ENCODE measurements around the gene SIGLEC6. TPM values are rescaled to one million over a fixed set of nuclear protein-coding genes. Genes with fewer than 3 reads are reported as not detected.
"Not testable (repeated sequence)": the region's sequence is repeated elsewhere in the genome, so short reads cannot be mapped to it uniquely, and the experiment has no call there.

SIGLEC6 gene
- total RNA-seq, 1 experiment from 2014 or later, result not detected

DNA sequence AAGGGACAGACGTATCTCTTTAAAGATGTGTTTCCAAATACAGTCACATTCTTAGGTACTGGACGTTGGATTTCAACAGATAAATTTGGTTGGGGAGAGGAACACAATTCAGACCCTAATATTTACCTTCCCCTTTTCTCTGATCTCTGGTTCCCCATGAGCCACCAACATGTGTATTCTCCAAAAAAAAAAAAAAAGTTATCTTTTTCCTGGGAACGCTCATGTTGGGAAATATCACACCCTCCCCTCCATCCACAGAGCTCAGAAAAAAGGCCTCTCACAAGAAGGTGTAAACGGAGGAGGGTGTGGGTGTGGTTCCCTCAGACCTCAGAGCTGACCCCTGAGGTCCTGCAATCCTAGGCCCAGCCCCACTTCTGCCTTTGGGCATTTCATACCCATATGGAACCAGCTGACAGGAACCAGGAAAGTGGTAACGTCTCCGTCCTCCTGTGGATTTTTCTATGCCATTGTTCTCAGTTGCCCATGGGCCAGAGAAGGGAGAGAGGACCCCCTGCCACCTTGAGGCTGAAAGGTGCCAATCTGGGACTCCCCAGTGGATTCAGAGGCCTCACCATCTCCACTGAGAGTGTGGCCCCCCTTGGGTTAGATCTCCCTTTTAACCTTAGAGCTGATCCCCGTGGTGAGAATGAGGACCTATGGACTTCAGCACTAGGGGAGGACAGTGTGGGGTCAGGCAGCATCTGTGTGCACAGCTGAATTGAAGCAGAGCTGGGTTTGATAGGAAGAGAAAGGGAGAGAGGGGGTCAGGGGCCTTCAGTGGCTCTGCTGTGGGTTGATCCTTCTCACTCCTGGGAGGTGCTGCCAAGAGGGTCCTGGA is 21.4 kb downstream of the SIGLEC6 start:
- DNase-seq (ENCODE audit: low spot score), result no peak

DNA sequence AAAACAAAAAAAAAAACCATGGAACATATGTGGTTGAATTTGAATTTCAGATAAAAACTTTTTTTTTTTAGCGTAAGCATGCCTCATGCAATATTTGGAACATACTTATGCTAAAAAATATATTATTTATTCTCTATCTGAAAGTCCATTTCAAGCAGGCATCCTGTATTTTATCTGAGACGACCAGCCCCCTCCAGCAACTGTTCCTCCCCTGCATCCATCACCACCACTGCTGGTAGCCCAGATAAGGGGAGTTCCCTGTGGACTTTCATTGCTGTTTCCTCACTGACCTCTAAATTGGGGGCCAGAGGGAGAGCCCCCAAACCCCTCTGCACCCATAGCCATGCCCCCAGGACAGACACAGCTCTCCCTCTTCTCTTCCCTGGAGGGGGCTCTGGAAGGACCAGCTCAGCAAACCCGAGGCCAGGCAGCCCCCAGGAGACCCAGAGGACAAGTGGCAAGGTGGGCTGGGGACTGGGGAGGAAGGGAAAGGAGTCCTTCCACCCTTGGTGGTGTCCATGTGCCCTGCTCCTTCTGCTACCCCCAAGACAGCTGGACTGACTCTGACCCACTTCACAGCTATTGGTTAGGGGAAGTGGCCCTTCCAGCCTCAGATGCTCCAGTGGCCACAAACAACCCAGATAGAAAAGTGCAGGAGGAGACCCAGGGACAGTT is 23.3 kb downstream of the SIGLEC6 start:
- DNase-seq (ENCODE audit: low spot score), result no peak

DNA sequence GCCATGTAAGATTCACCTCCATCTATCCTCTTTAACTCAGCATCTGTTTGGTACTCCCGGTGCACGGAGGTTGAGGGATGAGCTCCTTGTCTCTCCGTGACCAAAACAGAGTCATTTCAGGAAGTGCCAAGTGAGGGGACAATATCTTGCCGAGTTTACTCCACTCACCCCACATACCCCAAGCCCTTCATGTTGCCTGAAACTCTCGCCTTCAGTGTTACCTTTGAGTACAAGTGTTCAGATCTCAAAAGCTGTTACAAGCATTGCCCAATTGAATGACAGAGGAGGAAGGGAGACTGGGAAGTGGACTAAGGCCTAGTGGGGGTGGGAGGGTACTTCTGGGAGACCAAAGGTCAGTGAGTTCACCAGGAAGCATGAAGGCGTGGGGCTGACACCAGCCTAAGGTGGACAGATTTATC is 23.8 kb downstream of the SIGLEC6 start:
- DNase-seq (ENCODE audit: low spot score), result no peak

DNA sequence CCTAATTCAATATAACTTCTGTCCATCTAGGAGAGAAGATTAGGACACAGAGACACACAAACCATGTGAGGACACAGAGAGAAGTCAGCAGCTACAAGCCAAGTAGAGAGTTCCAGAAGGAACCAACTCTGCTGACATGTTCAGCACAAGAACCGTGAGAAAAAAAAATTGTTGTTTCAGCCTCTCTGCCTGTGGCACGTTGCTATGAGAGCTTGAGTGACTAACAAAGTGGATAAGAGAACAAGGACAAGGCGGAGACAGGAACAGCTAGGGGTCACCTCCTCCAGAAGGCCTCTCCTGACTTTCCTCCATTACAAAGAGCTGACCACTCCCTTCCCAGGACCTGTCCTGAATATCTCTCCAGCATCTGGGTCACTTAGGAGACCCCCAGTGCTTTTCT is 24.3 kb downstream of the SIGLEC6 start:
- DNase-seq (ENCODE audit: low spot score), result no peak

DNA sequence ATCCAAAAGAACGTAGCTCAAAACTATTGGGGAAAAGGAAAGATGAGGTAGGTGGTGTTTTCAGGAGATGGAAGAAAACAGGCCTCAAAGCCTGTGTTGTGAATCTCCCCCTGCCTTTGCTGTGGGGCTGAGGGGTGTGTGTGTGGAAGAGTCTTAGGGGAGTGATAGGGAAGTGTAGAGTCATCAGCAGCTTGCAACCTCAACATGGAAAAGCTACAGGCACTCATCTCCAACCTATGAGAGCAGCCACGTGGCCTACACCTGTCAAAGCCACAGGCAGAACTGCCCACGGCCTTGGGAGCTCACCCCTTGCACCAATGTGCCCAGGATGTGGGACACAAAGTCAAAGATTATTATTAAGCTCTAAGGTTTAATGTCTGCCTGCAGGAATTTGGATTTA is 25.6 kb downstream of the SIGLEC6 start:
- no peak for DNase-seq (ENCODE audit: low spot score)

DNA sequence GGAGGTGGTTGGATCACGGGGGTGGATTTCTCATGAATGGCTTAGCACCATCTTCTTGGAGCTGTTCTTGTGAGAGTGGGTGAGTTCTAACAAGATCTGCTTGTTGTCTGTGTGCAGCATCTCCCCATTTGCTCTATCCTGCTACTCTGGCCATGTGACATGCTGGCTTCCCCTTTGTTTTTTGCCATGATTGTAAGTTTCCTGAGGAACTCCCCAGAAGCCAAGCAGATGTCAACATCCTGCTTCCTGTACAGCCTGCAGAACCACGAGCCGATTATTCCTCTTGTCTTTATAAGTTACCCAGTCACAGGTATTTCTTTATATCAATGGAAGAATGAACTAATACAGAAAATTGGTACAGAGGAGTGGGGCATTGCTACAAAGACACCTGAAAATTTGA is 27.6 kb downstream of the SIGLEC6 start:
- no peak for DNase-seq (ENCODE audit: low spot score)

DNA sequence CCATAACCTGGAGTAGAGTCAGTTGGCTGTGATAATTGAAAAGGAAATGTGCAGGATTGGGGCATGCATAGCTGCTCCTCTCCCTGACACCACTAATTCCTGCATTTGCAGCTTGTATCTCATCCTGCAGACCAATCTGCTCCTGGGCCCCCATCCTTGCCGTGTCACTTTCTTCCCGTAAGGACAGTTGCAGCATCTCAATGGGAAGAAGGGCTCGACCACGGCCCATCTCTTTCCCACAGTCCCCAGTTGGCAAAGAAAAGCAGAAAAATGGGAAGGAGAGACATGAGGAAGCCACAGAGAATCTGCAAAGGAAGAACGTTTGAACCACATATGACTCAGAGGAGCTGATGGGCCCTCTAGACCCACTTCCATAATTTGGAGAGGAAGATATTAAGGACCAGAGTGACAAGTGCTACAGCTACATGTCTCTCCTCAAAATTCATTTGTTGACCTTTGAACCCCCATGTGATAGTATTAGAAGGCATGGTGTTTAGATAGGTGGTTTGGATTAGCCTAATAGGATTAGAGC is 28.1 kb downstream of the SIGLEC6 start:
- no peak for DNase-seq (ENCODE audit: low spot score)

DNA sequence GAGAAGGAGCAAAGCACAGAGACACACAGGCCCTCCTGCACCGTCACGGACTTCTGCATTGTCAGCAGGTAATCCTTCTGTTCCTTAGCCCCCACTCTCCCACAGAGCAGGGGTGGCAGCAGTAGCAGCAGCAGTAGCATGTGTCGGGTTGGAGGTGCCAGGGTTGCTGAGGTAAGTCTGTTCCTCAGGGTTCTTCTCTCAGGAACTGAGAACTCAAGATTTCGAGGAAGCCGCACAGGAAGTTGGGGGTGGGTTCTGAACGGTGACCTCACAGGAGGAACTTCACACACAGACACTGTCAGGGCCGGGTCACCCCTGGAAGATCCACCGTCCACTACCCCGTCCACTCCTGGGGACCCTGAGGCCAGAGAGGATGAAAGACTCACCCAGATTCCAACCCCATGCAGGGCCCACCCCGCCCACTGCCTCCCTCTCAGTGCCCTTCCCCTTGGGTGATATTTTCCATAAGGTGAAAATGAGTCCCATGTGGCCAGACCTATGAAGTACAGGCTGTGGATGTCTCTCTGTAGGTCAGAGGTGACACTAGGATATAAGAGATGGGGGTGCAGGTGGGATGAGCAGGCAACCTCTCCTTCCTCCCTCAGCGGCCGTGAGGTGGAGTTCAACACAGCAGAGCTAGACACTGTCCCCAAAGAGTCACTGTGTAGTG is 29.7 kb downstream of the SIGLEC6 start, which contains the start of gene SIGLEC12:
SIGLEC12 (minus strand) TSS at position 207 of the 670 bp plus-strand sequence; CDS start at position 140, 67 bp downstream.
- no peak for DNase-seq (ENCODE audit: low spot score)

DNA sequence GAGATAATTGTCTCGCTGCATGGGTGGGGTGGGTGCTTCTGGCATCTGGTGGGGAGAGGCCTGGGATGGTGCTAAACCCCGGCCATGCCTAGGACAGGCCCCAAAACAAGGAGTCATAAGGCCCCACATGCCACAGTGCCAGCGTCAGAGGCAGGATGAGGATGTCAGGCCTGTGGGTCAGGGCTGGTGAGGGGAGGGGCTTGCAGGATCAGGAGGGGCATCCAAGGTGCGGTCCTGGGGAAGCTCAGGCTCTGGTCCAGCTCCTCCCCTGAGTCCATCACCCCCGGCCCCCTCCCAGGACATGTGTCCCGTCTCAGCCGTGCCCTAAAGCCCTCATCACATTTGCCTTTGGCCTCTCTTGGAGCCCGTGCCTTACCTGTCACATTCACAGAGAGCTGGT is 30.5 kb downstream of the SIGLEC6 start:
- DNase-seq (ENCODE audit: low spot score), result not testable (repeated sequence)

DNA sequence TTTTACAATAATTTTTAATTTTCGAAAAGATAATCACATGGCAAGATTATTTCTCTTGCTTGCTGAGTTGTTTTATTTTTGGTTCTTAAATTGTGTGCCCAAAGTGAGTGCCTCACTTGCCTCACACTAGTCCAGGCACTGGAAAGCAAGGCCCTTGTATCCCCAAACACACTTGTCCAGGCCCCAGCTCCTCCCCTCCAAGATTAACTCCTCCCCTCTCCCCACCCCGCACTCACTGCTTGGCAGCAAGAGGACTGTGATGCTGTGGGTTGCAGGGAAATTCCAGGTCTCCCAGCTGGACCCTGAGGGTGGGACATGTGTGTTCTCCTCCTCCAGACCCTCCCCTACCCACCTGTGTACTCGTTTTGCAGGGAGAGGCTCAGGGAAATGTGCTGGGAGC is 33.8 kb downstream of the SIGLEC6 start:
- DNase-seq (ENCODE audit: low spot score), result no peak

DNA sequence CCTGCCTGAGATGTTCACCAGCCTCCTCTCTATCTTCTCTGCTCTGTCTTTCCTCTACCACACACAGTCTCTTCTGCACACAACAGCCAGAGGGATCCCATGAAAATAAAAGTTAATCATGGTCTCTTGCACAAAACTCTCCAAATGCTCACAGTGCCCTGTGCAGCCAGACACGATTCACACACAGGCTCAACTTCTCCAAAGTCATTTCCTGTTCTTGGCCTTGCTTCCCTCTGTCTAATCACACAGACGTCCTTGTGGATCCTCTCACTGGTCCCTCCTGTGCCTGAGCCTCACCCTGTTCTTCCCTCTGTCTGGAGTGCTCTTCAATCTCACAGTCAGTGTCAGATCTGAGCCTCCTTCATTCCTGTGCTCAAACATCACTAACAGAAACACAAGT is 37.7 kb downstream of the SIGLEC6 start:
- DNase-seq (ENCODE audit: low spot score), result no peak

DNA sequence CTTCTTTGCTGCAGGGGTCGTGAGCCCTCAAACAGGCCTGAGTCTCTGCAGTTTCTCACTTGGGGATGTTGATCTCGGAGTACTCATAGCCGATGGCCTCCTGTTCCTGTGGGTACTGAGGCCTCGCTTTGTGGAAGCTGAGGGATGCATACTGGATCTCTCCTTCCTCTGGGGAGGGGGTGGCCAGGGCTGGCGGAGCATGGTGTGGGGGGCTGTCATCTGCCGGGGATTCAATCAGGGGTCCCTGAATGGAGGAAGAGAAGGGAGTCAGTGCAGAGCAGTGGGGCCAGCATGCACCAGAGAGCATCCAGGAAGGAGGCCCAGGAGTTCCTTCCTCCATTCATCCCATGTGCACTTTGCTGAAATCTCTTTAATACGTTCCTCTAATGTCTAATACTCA is 39.9 kb downstream of the SIGLEC6 start:
- no peak for DNase-seq (ENCODE audit: low spot score)

DNA sequence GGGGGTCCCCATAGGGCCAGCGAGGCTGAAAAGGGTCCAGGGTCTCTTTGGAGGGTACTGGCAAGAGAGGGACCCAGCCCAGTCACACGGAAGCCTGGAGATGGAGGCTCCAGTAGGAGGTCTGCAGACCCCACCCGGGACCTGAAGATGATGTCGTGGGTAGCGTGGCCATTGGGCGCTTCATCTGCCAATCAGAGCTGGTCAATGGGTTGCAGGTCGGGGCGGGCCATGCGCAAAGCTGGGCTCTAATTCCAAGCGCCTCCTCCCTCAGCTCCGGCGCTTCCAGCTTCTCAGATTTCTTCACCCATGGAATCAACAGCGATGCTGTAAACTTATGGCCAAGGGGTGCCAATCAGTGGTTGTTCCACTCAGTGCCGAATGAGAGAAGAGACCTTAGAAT is 40.8 kb downstream of the SIGLEC6 start:
- no peak for DNase-seq (ENCODE audit: low spot score)

DNA sequence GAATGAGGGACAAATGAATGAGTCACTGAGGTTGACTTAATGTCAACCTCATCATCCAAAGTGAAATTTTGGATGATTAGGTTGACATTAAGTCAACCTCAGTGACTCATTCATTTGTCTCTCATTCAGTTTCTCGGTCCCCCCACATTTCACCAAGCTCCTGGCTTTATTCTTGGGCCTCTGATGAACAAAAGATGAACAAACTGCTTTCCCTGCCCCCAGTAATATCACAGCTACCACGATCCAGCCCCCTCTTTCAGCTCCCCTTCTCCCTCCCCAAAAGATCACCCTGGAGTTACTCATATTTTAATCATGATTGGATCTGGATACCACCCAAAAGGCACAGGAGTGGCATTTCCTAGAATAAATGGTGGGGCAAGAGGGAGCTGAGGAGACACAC is 42.4 kb downstream of the SIGLEC6 start:
- no peak for DNase-seq (ENCODE audit: low spot score)

DNA sequence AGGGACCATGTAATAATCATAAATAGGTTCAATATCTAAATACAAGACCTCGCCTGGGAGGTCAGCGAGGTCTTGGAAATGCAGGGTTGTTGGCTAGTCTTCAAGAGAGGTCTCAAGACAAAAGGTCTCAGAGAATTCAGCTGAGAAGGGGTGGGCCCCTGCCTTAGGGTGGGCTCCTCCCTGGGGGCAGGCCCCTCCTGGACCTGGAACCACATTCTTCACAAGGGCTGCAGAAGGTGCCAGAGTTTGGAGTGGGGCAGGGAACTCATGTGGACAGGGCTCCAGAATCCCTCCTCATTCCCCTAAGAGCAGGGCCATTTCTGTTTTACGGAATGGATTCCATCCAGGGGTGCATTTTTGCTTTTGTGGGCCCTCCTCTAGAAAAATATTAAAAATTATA is 43.0 kb downstream of the SIGLEC6 start:
- no peak for DNase-seq (ENCODE audit: low spot score)

DNA sequence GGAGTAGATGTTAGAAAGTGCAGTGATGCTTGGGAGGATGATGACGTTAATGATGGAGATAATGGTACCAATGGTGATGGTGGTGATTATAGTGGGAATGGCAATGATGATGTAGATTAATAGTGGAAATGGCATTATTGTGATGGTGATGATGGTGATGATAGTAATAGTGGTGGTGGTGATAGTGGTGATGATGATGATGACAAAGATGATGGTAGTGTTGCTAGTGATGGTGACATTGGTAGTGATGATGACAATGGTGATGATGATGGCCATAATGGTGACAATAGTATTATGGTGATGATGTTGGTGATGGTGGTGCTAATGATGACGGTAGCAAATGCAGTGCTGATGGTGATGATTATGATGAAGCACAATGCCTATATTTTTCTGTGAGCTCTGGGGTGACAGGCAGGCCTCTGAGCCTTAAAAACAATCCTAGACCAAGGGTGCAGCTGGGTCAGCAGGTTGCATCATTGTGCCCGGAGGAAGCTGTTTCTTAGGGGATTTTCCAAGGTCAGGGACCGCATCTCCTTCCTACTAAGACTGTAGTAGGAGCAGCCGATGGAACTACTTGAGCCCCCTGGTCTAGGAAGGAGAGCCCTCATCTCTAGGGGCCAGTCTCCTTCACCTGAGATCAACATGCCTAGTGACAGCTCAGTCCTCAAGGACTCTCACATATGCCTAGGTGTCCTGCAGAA is 45.4 kb downstream of the SIGLEC6 start:
- DNase-seq (ENCODE audit: low spot score), result no peak

DNA sequence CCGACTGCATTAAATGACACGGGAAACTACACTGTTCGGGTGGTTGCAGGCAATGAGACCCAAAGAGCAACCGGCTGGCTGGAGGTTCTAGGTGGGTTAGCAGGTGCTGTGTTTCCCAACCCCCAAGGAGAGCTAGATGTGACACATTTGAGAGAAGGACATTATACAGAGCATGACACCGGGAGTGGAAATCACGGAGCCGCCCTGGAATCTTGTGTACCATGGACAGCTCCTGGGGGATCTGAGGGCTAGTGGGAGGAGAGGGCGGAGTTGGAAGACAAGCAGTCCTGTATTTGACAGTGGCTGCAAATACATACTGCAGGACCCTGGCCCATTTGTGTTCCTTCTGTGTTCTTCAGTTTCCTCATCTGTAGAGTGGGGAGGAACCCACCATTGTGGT is 50.9 kb downstream of the SIGLEC6 start:
- DNase-seq (ENCODE audit: low spot score), result peak; percentile 1

DNA sequence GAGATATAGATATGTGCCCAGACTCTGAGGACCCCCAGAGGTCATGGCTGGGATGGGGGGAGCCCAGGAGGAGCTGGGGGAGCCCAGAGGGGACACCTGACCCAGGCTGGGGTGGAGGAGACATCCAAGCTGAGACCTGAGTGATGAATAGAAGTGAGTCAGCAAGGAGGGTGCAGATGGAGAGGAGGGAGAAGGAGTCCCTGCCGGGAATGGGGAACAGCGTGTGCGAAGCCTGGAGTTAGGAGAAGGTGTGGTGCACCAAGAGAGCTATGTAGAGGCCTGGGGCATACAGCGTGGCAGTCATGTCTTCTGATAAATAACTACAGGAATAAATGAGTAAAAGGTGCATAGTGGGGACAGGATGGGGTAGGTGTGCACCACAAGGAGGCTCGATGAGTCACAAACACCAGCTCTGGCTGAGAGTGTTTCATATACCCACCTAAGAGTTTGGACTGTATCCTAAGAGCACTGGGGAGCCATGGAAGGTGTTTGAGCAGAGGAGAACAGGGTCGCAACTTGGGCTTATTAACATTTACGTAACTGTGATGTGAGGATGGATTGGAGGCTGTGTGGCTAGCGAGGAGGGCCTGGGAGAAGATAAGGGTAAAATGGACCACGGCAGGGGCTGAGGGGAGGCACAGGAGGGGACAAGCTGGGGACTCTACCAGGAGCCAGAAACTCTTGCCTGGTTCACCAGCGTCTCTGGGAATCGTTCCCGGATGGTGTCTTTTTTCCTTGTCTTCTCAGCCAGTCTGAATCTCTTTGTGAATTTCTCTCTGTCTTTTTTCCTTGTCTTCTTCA is 51.7 kb downstream of the SIGLEC6 start:
- DNase-seq (ENCODE audit: low spot score), result no peak

DNA sequence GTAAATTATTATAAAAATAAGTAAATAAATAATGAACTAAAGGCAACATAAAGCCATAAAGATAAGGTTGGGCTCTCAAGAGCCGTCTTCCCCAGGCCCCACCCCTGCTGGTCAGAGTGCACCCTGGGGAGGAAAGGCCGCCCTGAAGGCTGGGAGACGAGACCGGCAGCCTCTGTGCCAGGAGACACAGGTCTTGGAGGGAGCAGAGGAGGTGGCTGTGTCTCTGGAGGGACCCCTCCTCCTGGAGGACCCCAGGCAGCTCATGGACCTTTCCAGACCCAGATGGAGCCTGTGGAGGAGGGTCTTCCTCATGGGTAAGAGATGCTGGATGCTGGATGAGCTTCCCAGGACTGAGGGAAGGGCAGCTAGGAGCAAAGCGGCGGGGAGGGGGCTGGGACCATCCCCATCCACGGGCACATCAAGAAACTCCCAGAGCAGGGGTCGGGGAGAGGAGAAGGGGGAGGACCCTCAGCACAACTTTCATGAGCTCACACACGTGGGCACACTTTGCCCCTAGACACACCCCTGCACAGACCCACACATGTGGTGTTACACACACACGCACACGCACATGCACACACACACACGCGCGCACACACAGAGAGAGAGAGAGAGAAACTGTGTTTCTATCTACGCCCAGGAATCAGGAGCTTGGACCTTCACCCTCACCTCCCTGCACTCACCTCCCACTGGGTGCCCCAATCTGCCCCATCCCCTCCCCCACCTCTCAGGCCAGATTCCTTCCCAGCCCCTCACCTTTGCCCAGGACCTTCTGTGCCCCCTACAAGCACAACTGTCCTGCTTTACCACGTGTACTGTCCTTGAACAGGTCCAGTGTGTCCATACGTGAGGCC is 52.9 kb downstream of the SIGLEC6 start, which contains the start of gene CEACAM18:
CEACAM18 (plus strand) TSS at position 159 of the 854 bp plus-strand sequence.
- DNase-seq (ENCODE audit: low spot score), result no peak

DNA sequence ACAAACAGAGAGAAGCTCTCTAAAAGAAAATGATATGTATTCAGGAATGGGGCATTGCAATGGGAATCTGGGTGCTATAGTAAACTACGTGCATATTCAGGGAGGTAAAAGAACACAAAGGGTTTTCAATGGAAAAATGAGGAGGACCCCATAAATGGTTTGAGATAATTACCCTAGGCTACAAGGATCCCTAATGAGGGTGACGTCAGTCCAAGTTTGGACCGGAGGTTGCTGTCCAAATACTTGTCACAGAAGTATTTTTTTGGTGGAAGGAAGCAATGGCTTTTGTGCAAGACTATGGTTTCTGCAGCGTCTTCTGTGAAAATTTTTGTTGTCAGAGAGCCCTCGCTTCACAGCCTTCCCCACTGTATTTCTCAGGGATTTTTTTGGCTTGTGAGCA is 54.1 kb downstream of the SIGLEC6 start:
- DNase-seq (ENCODE audit: low spot score), result no peak
